HS-27A (cell line): Measurements from ENCODE around the gene CDH4.

Experiments used
- DNase-seq: peaks from one replicate; pipeline ENCODE4 v3.0.0-alpha.2; 2012; ENCODE audit warnings: low read depth, missing footprints

Gene CDH4

DNA sequence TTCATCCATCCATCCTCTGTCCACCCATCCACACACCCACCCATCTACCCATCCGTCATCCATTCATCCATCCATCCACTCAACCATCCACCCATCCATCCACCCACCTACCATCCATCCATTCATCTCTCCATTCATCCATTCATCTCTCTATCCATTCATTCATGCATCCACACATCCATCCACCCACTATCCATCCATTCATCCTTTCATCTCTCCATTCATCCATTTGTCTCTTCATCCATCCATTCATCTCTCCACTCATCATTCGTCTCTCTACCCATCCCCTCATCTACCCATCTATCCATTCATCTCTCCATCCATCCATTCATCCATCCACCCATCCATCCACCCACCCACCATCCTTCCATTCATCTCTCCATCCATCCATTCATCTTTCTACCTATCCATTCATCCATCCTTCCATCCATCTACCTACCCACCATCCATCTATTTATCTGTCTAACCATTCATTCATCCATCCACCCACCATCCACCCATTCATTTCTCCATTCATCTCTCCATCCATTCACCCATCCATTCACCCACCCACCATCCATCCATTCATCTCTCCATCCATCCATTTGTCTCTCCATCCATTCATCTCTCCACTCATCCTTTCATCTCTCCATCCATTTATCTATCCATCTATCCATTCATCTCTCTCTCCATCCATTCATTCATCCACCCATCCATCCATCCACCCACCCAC is 538.2 kb downstream of the CDH4 start:
- DNase-seq: no peak

DNA sequence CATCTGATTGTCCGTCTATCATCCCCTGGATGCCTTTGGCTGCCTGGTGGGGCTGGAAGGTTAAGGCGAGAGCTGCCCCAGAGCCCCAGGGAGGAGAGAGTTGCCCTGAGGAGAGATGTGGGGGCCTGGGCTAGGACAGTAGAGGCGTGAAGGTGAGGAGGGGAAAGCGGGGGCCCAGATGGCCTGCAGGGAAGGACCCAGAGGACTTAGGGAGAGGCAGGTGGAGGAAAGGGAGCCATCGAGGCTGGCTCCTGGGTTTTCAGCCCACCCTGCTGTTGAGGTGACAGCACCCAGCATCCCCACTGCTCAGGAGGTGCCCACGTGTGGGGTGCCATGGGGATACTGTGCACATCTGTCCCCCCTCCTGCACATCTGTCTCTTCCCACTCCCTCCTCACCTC is 539.9 kb downstream of the CDH4 start:
- no peak for DNase-seq

DNA sequence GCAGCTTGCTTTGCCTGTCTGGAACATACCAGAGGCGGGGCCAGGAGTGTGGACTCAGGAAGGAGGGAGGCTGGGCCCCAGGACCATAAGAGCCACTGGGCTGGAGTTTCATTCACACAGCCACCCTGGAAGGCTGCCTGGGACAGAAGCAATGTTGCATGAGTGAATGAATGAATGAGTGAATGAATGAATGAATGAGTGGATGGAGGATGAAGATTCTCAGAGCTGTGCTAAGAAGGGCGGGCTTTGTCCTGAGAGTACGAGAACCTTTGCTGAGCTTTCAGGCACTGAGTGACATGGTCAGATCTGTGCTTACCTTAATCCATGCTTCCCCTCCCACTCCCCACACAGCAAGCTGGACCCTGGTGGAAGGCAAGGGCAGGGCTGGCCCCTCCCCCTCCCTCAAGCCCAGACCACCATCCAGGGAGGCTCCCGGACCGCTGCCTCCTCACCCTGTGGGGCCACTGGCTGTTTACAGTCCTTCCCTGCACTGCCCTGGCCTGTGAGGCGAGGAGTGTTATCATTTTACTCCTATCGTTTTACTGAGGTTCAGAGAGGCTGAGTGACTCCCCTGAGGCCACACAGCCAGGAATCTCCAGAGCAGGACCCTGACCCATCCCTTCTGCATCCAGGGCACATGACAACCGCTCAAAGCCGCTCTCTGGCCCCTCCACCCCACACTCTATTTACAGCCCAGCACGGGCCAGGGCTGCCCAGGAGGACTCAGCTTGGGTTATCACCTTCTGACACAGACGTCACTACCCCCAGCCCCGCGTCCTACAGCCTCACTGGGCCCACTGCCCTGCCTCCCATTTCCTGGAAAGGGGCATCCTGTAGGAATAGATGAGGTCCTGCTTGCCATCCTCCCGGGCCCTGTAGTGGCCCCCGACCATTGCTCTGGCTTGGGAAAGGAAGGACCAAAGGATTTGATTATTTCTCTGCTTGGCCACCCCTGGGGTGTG is 543.9 kb downstream of the CDH4 start:
- DNase-seq: no peak

DNA sequence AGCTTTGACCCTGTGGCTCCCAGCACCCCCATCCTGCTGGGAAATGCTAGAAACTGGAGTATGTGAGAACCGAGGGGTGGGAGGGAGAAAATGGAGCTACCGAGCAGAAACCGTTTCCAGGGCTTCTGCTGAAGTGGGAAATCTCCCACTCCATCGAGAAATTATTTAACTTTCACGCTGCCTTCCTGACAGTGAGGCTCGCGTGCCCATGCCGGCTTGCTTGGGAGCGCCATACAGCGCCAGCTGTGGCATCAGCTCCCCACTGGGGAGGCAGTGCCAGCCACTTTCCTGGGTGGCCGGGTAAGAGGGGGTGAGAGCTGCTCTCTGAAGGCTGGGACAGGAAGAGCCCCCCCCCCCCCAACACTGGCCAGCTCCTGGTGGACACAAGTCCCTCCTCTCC is 544.7 kb downstream of the CDH4 start:
- DNase-seq: no peak

DNA sequence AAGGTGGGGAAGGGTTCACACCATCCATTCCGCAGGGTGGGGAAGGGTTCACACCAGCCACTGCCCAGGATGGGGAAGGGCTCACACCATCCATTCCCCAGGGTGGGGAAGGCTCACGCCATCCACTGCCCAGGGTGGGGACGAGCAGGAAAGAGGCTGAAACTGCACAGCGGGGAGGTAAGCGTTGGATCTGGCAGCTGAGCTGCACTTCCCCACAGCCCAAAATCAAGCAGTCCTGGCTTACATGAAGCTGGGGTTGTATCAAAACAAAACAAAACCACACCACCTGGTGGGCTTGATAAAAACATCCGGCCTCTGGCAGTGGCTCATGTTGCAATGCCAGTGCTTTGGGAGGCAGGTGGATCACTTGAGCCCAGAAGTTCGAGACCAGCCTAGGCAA is 545.1 kb downstream of the CDH4 start:
- no peak for DNase-seq

DNA sequence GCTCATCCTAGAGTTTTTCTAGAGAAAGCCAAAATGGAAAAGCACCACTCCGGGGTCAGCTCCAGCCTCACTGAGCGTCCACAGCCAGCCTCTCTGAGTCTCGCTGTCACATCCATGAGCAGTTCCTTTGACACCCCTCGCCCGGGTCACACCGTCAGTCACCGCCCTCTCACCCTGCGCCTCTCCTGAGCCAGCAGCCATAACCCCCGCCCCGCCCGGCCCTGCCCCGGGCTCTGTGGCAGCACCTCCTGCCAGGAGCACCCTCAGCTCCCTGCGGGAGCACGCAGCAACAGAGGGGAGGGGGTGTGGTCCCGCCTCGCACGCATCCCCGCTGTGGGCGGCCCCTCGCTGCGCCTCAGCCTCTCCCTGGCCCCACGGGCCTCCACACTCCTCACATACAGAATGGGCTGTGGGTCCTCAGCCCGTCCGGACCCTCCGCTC is 545.9 kb downstream of the CDH4 start:
- DNase-seq: no peak

DNA sequence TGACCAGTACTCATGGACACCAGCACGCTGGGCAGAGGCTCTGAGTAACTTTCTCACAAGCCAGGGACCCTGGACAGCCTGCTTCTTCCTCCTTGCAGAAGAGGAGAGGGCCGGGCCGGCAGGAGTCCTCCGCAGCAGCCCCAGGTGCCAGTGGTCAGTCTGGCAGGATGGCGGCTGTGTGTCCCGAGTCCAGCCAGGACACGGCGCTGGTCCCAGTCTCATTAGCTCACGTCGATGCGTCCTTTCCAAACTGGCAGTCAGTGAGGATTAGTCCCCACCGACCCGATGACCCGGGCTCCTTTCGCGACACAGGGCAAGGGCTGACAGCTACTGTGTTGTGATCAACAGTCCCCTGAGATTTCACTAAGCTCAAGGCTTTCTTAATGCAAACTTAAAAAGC is 546.6 kb downstream of the CDH4 start:
- no peak for DNase-seq

DNA sequence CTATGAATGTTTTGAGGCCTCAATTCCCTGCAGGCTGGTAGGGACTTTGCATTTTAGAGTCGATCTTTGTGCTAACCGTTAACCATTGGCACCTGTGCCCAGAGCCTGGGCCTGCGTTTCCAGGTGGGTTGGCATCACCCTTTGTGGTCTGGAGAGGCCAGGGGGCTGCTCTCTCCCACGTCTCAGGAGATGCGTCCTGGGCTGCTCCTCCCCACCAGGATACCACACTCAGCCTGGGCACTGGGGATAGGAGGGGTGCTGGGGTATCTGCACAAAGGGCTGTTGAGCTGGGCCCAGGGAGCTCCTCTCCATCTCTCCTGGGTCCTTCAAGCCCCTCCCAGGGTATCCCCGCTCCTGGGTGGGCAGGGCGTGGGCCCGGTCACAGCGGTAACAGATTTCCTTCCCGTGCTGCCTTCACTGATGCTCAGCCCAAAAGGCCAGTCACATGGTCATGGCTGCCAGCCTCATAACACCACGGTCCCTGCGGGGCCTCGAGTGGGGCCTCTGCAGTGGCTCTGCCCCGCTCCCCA is 547.4 kb downstream of the CDH4 start:
- DNase-seq: no peak

DNA sequence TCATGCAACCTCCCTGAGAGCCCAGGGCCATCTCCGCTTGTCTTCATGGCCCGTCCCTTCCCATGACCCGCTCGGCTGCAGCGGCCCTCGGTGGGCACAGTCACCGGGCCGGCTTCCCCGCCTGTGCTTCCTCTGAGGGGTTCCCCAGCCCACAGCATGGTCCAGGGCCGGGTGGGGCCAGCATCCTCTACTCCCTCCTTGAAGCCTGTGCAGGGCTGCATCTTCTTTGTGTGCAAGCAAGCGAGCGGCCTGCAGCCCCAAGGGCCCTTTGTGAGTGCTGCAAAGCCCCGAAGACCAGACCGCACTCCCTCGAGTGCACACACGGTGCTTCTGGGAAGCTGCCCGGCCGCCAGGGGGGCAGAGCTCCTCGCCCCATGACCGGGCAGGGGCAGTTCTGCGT is 547.9 kb downstream of the CDH4 start:
- no peak for DNase-seq

DNA sequence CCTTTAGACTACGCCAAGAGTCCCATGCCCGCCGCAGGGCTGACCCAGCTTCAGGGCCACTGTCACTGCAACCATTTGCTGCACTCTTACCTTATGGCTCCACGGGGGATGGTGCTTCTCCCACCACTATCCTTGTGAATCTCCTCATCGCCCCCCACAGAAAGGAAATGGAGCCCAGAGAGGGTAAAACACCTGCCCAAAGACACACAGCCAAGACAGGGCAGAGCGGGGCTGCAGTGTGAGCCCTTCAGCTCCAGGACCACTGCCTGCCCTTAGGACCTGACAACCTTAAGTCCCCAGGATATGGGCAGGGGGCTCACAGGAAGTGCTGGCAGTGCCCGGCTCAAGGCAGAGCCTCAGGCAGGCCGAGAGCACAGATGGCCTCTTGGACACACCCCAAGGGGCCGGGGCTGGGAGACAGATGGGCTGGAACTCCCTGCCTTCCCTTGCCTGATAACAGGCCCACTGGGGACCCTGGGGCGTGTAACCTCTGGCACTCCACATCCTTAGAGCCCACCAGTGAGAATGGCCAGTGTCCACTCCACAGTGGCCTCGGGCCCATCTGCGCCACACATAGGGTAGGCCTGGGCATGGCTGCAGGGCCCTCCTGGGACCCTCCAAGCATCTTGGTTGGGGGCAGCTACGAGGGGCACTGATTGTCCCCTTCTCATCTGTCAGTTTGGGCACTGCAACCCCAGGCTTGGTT is 548.5 kb downstream of the CDH4 start:
- DNase-seq: no peak

DNA sequence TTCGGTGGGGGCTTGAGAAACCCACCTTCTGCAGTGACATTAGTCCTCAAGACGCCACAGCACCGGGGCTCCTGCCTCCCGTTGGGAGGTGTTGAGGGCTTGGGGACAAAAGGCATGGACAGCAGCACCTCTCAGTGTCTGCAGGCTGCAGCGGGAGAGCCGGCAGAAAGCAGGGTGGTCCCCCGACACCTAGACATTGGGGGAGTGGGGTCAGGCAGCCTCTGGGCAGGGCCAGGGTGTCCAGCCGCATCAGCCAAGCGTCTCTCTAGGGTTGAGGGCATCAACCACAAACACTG is 549.0 kb downstream of the CDH4 start:
- DNase-seq: no peak

DNA sequence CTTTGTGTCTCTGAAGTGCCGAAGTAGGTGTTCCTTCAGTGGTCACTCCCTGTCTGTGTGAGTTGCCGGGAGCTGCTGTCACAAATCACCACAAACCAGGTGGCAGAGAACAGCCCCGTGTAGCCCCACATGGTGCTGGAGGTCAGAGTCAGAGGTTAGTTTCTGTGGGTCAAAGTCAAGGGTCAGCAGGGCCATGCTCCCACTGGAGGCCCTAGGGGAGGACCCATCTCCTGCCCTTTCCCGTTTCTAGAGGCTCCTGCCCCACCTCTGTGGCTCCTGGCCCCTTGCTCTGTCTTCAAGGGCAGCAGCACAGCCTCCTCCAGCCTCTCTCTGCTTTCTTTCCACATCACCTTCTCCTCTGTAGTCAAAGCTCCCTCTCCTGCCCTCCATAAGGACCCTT is 549.4 kb downstream of the CDH4 start:
- no peak for DNase-seq

DNA sequence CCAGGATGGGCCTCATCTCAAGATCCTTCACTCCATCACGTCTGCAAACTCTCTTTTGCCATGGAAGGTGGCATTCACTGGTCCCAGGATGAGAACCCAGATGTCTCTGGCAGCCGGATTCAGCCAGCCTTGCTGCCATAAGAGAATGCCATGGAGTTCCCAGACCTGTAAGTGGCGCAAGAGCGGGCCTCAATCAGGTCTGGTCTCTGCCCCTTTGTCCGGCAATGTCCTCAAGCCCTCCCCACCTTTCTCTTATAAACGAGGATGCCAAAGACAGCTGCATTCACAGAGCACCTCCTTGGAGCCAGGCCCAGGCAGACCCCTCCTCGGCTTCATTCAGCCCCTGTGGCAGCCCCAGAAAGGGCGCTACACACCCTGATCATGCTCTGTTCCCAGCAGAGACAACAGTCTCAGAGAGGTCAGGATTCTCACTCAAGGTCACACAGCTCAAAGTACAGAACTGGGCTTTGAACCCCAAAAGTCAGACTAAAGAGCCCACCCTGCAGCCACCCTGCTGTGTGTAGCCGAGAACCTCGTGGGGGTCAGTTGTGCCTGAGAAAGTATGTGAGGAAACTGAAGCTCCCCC is 549.9 kb downstream of the CDH4 start:
- DNase-seq: no peak

DNA sequence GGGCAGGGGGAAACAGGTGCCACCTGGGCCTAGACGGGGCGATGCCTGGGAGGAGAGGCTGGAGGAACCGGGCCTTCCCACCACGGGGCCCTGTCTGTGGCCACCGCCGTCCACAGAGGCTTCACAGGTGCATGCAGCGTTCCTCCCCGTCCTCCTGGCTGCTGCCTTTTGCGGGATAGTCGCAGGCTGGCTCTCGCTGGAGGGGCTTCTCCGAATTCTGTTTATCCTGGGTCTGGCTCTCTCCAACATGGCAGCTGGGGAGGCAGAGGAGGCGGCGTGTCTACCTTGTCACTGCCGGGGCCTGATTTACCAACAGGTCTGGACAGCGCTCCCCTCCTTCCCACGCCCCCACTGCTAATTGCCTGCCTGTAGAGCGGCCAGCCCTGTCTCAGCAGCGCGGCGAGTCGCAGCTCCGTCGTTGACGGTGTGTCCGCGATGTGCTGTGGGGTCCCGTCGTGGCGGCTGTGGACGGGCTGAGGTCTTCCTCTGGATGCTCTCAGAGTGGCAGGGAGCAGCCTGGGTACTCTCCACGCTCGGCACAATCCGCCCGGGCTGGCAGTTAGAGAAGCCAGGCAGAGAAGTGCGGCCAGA is 550.8 kb downstream of the CDH4 start:
- no peak for DNase-seq

DNA sequence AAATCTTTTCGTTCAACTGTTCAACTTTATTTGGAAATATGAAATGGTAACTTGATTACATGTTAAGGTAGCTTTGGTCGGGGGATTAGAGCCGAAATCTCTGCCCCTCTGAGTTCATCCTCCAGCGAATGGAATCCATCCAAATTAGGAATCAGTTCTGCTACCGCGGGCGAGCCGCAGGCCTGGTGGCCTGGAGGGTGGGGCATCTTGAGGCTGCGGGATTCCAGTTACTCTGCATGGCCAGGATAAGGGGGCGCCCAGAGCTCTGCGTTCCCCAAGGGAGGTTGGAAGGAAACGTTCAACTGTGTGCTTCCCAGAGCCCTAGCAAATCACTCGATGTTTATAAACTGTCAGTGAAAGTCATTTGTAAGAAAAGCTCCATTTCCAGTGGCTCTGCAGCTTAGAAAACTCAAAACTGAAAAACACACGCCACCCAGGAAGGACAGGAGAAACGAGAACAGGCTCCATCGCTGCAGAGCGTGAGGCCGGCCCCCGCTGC is 551.4 kb downstream of the CDH4 start:
- no peak for DNase-seq

DNA sequence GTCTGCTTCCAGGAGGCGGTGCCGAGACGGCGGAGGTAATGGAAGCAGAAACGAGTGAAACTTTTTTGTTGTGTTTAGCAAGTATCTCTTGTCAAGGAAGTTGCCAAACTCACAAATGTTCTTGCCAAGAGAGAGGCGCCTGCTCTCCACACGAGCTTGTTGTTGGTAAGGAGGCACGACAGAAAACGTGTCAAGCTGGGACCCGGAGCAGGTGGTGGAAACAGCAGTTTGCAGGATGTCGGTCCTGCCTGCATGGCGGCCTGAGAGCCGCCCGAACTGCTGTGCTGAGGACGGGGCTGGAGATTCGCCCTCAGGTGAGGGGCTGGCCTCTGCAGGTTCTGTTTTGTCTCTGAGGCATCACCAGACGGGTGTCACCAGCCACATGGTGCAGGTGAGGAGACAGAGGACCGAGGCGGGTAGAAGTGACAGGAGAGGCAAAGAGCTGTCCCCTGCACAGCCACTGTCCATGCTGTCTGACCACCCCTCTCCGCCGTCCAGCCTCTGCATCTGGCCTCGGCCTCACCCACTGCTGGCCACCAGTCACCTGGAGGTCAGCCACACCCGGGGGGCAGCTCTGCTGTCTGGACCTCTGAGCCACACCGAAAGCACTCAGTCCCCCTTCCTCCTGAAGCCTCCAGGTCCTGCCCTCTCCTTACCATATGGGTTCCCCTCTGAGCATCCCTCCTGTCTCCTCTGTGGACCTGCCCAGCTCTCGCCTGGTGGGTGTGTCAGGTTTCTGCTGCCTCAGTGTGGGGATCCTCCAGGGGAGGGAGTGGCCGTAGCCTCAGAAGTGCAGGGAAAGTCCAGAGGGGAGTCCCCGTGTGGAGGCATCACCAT is 552.1 kb downstream of the CDH4 start:
- no peak for DNase-seq

DNA sequence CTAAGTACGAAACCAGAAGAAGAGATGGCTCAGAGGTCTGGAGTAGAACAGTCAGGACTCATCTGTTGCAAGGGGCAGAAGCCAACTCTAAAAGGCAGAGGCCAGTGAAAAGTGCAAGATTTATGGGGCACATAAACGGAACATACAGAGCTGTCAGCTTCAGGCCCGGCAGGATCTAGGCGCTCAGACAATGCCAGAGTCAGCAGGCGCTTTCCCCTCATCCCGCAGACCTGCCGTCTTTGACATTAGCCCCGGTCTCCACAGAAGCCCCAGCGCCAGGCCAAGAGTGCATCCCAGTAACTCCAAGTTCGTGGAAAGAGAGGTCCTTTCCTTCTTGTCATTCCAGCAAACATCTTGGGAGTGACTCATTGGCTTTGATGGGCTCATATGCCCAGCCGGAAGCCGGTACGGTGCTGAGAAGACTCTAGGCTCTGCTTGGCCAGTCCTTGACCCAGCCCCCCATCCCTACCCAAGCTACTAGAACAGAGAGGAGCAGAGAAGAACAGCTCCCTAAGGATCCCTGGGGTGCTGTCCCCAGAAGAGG is 552.8 kb downstream of the CDH4 start:
- DNase-seq: no peak

DNA sequence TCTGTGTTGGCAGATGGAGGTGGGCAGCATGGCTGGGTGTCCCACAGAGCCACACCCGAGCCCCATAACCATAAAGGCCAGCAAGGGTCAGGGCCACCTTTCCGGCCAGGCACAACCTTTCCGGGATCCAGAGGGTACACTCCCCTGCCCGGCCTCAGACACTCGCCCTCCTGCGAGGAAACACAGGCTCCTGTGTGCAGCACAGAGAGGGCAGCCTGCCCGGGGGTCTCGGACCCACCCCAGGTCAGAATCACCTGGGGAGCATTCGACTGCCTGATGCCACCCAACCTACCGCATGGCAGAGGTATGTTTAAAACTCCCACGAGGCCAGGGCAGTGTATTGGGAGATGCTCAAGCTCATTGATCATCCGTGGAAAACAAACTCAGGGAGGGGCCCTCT is 553.3 kb downstream of the CDH4 start:
- DNase-seq: no peak

DNA sequence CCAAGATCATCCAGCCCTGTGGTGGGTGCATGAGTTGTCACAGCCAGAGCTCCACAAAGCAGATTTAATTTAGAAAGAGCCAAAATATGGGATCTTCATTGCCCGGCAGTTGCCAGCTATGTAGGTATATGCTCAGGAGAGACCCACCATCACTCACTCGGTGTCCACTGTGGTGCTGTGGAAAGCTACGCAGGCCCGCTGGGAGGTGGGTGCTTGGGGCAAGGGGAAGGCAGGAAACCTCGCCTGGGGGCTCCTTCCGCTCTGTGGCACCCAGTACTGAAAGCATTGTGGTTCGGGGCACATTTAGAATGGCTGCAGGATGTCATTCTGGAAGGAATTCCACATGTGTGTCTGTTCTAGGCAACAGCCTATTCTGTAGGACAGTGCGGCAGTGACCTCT is 553.7 kb downstream of the CDH4 start:
- DNase-seq: no peak

DNA sequence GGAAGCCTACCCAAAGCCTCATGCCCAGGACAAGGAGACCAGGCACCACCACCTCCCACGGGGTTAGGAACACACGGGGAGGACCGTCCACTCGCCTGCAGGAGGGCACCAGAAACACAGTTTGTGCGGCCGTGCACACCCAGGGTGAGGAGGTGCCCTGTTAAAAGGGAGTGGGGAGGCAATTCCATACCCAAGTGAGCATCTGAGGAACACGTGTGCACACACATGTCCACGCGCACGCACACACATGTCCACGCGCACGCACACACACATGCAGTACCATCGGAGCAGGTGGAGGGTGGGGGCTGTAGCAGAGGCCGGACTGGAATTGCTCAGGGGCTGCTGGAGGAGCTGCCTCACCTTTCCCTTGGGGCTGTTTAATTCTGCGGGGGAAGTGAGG is 554.3 kb downstream of the CDH4 start:
- DNase-seq: no peak

DNA sequence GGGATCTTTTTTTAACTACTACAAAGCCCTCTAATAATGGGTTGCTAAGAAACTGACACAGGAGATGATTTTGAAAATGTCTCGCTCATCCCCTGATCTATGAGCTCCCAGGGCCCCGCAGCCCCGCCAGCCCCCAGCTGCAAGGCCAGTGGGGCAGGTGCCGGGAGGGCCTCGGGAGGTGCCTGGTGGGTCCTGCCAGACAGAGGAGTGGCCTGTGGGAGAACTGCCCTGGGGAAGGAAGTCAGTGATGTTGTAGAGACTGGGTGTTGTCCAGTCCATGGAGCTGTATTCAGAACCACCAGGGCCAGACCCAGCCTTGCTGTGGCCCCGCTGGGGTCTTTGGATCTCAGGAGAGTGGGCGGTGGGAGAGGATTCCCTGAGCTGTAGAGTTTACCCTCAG is 554.9 kb downstream of the CDH4 start:
- DNase-seq: no peak
